CD4-positive, alpha-beta T cell treated with Interleukin-15 for 1 hour (primary cell): ENCODE data around the gene EIF2AK3.
A peak's percentile ranks its signal among the peaks of the same experiment; 100 is the strongest.
"Not testable (repeated sequence)": the region's sequence is repeated elsewhere in the genome, so short reads cannot be mapped to it uniquely, and the experiment has no call there.

ENCODE experiments used
- DNase-seq: peaks from one replicate; pipeline ENCODE4 v3.0.0-alpha.2; 2020

Gene EIF2AK3

DNA sequence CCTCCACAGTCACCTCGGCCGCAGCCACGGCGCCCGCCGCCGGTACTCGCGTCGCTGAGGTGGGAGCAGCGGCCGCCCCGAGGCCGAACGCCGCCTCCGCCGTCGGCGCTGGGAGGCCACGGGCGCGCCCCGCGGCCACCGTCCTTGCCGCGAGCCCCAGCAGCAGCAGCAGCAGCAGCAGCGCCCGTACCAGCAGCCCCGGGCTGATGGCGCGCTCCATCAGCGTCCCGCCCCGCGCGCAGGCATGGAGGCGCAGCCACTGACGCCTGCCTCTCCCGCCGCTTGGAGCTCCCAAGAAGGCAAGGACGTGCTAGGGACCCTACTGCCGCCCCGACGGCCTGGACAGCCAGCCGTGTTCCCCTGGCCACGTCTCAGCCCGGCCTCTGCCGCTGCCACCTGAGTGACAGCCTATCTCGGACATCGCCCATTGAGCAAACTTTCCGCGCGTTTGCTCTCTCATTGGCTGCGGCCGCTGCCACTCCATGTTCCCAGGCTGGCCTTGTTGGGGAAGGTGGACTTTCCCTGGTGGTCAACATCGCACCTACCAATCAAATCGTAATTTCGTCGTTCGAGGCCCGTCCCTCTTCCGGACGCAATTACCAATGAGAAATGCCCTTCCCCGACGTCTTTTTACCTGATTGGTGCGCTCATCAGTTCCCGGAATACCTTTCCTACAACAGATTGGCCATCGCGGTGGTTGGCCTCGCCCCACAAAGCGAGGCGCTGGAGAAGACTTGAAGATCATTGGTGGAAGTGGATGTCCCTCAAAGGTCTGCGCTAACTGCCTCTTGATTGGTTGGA, at the start of gene EIF2AK3:
Gene EIF2AK3 (minus strand): TSS at position 410 of the 801 bp plus-strand sequence. CDS start 190 bp downstream, at position 220.
- peak; percentile 99 for DNase-seq

DNA sequence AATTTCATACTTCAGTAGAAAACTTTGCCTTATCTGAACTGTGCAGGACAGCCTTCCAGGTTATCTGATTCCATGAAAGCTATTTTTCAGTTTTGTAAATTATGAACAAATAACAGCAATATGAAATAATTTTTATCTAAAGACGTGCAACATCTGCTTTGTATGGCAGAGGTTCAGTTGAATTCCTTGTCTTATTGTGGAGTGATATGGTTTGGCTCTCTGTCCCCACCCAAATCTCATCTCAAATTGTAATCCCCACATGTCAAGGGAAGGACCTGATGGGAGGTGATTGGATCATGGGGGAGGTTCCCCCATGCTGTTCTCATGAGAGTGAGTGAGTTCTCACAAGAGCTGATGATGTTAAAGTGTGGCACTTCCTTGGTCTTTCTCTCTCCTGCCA, 46.1 kb upstream of the EIF2AK3 start:
- no peak for DNase-seq

DNA sequence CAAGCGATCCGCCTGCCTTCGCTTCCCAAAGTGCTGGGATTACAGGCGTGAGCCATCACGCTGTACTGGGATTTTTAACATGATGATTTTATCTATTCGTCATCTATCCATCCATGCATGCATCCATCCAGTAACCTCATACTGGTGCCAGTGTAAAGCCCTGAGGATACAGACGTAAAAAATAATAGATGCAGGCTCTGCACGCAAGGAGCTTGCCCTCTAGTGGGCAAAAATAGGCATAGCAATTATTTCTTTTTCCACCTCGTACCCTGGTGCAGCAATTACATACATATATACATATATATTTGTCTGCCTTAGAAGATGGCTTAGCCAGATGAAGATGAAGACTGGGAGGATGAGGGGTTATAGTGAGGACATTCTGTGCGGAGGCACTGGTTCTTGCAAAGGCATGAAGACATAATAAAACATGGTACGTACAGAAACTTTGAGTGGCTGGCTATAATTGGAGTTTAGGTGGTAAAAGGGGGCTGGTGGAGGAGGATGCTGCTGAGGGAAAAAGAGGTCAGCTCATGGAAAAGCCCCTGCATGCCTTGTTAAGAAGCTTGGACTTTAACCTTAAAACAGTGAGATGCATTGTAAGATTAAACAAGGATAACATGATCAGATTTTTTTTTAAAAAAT, 44.6 kb upstream of the EIF2AK3 start:
- DNase-seq = no peak

DNA sequence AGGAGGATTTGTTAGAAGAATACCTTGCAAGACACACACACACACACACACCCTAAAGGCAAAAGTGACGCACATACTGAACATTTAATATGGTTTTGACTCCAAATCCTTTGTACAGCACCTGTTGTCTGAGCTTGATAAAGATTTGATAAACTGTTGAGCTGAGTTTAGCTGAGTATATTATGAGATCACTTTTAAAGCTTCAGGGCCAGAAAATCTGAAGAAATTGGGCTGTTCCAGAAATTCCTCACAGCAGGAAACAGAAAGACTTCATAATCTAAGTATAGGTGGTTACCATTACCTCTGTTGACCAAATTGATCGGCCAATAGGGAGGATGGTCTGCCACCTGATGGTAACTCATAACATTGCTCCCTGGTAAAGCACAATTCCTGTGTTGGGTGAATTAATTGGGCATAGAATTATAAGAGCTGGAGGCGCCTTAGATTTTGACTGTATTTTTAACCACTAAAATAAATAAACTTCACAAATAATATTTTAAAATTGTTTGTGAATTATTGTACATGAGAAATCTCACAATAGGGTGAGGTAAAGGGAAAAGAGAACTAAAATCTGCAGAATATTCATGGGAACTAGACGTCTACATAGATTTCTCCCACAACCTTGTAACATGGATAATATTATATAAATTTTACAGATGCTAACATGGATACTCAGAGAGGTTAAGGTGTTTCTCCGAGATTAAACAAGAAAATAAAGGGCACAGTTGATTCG, 42.4 kb upstream of the EIF2AK3 start:
- peak; percentile 37 for DNase-seq

DNA sequence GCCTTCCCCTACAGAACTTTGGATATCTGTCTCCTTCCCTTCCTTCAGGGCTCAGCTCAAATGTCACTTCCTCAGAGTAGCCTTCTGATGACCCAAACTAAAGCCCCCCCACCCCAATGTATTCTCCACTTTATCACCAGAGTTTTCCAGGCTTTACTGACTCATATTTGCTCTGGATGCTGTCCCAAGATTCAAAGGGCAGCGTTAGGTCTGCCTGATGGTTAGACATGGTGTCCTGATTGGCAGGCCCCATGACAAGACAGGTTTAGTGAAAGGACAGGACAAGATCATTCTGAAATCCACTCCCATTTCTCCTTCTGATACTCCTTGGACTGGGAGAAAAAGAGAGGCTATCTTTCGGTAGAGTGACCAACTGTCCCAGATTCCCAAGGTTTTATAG, 41.6 kb upstream of the EIF2AK3 start:
- DNase-seq = no peak

DNA sequence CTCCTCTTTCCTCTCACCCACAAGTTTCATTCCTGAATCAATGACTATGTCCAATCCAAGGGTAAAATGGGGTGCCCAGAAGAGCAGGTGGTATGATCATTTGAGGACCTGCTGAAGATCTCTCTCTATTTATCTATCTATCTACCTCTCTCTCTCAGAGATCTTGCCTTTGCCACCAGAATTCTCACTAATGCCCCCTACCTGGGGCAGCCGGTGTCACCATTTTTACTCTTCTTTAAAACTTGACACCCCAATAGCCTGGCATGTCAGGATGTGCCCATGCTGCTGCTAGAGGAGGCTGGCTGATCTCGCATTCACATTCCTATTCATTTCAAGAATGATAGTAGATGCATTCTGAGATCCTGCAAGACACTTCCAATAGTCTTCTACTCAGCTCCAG, 40.0 kb upstream of the EIF2AK3 start:
- no peak for DNase-seq

DNA sequence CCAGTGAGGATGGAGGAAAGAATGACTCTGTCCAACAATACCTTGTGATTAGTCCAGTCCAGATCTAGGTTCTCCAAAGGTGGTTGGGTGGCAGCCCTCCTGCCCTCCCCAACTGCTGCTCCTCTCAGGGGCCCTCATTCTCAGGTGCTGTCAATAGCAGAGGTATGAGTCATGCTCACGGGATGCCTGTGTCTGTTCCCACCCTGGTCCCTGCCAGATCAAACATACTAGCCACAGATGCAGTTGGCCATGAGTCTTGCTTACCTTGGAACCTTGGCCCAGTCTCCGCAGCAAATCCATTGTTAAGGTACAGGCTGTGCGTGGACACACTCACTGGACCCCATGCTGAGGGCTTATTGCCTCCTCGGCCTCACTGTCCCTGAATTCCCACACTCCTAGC, 39.3 kb upstream of the EIF2AK3 start:
- no peak for DNase-seq

DNA sequence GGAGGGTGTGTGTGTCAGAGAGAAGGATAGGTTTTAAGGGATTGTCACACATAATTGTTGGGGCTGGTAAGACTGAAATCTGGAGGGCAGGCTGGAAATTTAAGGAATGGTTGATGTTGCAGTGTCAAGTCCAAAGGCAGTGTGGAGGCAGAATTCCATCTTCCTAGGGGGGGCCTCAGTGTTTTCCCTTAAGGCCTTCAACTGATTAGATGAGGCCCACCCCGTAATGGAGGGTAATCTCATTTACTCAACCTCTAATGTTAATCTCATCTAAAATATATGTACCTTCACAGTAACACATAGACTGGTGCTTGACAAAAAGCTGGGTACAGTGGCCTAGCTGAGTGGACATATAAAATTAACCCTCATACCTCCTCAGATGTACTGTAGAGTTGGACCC, 33.4 kb upstream of the EIF2AK3 start:
- DNase-seq = no peak

DNA sequence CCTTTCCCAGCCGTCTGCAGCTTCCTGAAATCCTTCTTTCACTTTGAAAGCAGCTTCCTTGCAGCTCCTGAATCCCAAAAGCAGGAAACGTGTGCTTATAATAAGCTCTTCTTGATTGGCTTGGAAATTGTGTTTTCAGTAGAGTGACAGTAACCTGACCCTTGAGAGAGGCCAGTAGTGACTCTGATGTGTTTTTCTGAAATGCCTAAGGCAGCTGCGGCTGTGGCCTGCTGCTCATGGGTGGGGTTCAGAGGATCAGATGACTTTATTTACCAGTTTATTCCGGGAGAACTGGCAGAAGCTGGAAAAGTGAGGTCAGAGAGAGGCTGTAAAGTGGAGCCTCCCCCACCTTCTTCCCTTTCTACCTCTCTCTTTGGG, 32.3 kb upstream of the EIF2AK3 start:
- DNase-seq = no peak

DNA sequence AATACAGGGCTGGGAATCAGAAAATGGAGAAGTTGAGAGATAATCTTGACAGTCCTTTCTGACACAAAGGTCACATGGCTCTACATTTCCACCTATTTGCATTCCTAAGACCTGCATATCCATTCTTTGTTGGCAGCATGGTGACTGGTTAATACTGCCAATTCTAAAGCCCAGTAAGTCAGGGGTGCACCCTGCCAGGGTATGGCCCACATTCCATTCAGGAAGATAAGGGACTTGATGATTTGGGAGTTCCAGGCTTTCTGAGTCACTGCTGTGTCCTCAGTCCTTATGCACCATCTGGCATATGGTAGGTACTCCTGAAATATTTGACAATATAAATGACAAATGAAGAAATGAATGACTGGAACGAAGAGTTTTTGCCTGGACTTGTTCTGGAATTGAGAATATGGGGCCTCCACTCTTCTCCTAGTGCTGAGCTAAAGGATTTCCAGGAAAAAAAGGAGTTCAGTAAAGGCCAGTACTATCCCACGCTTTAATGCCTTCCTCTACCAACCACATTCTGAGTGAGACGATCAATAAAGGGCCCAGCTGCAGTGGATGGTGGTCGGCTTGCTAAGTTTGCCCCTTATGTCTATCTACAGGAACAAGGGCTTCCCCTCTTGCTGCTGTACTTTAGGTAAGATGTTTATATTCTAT, 31.7 kb upstream of the EIF2AK3 start:
- DNase-seq = no peak

DNA sequence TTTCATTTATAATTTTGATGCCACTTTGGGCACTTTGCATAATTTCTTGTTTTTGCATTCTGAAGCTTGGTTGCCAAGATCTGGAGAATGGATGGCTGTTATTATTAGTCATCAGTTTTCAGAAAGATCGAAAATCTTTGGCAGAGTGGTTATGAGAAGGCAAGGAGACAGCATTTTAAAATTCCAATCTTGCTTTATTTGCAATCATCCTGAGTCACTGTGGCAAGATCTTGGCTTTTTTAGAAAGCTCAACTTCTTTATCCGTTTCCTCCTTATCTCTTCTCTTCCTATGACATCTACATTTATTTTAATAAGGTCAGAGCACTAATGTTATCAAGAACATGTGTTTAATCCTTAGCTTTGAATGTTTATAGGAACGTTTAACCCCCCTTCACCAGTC, 31.1 kb upstream of the EIF2AK3 start:
- DNase-seq = no peak

DNA sequence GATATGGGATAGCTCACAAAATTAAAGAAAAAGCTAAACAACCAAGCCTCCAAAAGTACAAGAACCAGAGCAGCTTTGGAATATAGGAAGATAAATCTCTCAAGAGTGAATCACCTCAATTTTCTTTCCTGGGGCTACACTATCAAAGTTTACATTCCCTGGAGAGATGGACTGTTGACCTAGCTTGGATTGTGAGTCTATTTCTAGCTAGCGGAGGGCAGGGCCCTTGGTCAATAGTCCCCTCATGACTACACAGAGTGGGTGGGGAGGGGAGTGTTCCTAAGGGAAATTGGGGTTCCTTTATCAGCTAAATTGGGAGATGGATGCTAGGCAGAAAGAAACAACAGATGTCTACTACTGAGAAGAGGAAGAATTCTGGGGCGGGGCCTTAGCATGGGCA, 29.9 kb upstream of the EIF2AK3 start:
- no peak for DNase-seq

DNA sequence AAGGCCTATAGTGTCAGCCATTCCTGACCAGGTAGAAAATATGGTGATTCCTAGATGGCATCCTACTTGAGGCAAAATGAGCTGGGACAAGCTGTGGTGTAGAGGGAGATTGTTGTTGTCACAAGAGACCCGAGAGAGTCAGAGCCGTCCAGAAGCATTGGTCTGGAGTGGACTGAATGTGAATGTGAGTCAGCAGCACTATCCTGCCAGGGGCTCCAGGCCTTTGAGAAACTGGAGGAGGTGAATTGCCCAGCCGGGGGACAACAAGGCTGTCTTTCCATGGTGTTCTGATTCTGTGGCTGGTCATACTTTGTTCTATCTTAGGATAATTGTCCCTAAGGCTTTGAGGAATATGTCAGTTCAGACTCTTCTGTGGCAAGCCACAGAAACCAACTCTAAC, 29.4 kb upstream of the EIF2AK3 start:
- DNase-seq = no peak

DNA sequence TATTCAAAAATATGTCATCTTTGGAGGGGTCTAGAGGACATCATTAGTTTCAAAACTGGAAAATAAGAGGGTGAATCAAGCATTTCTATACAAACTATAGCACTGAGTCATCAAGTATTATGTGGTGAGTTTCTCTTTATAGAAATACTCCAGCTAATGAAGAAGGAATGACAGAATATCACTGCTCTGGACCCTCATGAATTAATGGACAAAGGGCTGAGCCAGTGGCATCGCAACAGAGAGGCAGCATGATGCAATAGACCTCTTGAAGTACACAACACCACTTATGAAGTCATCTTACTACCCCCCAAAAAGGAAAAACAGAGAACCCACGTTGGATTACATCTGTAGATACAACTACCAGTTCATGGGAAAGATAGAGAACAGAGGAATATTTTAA, 27.4 kb upstream of the EIF2AK3 start:
- no peak for DNase-seq

DNA sequence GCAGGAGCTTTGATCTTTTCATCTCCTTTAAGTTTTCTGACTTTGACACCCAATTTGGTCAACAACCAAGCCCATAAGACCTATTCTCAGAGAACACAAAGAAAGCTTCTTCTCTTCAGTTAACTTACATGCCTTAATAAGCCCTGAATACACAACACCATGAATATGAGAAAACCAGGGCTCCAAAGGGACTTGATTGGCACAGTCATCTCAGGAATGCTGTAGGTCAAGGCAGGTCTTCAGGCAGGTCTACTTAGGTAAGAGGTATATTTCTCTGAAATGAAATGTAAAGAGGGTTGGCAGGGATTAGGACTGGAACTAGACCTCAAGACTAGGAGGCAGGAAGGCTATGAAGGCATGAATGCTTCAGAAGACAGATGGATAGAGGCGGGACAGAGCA, 24.4 kb upstream of the EIF2AK3 start:
- no peak for DNase-seq

DNA sequence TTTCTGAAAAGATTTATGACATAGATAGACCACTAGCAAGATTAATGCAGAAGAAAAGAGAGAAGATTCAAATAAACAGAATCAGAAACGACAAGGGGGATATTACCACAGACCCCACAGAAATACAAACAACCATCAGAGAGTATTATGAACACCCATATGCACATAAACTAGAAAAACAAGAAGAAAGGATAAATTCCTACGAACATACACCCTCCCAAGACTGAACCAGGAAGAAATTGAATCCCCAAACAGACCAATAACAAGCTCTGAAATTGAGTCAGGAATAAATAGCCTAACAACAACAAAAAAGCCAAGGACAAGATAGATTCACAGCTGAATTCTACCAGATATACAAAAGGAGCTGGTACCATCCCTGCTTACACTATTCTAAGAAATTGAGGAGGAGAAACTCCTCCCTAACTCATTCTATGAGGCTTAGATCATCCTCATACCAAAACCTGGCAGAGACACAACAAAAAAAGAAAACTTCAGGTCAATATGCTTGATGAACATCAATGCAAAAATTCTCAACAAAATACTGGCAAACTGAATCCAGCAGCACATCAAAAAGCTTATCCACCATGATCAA, 18.1 kb upstream of the EIF2AK3 start:
- DNase-seq = not testable (repeated sequence)

DNA sequence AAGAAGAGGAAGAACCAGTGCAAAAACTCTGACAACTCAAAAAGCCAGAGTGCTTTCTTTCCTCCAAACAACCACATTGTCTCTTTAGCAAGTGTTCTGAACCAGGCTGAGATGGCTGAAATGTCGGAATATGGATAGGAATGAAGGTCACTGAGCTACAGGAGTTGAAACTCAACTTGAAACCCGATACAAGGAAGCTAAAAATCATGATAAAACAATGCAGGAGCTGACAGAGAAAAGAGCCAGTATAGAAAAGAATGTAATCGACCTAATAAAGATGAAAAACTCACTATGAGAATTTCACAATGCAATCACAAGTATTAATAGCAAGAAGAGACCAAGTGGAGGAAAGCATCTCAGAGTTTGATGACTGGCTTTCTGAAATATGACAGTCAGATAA, 15.0 kb upstream of the EIF2AK3 start:
- DNase-seq = no peak

DNA sequence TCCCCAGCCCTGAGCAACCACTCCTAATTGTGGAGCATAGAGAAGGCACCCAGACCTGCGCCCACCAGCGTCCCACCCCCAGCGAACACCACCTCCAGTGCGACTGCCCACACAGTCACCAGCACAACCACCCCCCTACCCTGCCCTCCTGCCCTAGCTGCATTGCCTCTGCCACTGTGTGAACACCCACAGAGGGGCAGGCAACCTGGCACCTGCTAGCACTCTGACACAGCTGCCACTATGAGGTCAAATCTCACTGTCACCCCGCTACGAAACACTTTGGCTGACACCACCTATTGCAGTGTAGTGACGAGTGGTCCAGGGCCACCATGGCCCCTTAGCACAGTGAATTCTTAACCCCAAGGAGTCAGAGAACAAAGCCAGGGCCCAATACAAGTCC, 14.1 kb upstream of the EIF2AK3 start:
- no peak for DNase-seq

DNA sequence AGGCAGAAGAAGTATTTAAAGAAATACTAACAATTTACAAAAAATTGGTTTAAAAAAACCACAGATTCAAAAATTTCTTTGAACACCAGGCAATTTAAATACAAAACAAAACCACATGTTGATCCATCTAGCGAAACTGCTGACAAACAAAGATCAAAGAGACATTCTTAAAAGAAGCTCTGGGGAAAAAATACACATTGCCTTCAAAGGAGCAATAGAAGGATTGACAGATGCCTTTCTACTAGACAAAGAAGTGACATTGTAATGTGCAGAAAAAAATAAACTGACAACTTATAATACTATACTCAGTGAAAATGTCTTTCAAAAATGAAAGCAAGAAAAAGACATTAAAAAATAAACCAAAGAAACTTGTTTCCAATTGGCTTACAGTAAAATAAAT, 12.6 kb upstream of the EIF2AK3 start:
- DNase-seq = no peak

DNA sequence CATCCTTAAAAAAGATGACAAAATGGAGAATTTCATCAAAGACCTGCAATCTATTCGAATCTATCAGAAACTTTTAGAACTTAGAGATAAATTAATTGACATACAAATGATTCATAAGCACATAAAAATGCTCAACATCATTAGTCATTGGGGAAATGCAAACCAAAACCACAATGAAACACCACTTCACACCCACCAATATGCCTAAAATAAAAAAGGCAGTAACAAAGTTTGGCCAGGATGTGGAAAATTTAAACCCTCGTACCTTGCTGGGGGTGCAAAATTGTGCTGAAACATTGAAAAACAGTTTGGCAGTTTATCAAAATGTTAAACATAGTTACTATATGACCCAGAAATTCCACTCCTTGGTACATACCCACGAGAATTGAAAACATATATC, 11.5 kb upstream of the EIF2AK3 start:
- DNase-seq = no peak

DNA sequence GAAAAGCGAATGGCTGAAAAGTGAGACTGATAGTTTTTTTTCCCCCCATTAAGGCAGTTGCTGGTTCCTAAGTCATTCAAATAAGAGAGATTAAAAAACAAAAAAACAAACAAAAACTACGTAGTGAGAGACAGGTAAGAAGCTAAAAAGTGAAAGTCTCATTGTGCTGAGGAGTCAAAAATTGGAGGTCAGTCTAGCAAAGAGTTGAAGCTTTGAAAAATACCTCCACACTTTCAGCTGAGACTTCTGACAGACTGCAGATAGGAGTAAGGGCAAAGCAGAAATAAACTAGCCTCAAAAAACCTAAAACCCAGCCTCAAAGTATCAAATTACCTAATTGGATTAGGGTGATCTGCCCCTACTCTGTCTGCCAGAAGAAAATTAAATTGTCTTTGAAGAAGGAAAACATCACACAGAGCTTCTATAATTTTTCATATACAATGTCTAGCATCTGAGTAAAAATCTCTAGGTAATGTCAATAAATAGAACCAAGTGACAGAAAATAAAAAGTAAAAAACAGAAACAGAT, 10.9 kb upstream of the EIF2AK3 start:
- DNase-seq = no peak

DNA sequence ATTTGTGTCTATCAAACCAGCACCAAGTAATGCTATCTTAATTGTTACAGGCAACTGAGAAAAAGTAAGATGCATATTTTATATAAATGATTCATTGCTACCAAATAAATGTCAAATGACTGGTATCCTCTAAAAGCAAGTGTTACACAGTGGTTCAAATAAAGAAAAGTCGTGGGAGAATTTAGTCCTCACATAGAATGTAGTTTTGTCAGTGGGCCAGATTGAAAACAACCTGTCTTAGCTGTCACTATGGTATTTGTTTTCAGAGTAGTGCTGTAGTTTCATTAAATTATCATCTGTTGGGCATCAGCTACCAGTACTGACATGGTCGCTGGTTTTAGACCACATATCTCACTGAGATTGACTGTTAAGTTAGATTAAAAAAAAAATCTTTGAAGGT, 10.2 kb upstream of the EIF2AK3 start:
- DNase-seq = no peak

DNA sequence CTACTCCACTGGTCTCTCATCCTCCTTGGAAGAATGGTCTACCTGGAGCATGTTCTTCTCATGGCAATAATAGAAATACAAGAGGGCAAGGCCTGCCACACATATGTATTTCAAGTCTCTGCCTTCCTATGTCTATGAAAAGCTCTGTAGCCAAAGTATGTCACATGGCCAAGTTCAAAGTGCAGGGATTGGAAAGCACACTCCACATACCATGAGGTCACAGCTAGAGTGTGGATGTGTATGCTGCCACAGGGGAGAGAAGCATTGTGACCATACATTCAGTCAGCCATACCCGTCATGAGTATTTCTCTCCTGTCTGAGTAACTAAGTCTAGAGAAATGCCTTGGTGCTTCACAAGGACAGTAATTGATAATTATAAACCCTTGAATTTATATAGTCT, 8.8 kb upstream of the EIF2AK3 start:
- DNase-seq = no peak
